ENCODE results near the gene DNAJB5. TPM values are rescaled to one million over a fixed set of nuclear protein-coding genes. Genes with fewer than 3 reads are reported as not detected.
A peak's percentile ranks its signal among the peaks of the same experiment; 100 is the strongest.
"Not testable (repeated sequence)": the region's sequence is repeated elsewhere in the genome, so short reads cannot be mapped to it uniquely, and the experiment has no call there.

The DNAJB5 gene
- total RNA-seq = 10 to 100 TPM; 34.9 to 82.4 TPM

- Histone ChIP-seq H3K36me3 (no peaks in the 10 kb centered on the region), H3K27ac (peak within 1 kb of the TSS; percentile 99 to 100), H3K4me1 (peaks cover 3 to 54% of the 10 kb centered on the region in 2 donors), H3K27me3 (no peaks in the 10 kb centered on the region), H3K4me3 (peak within 1 kb of the TSS; percentile 93 to 98), H3K9me3 (no peaks in the 10 kb centered on the region)
- no peak for TF ChIP-seq CTCF (IDR thresholded peaks at IDR 0.05)
- DNase-seq (ENCODE audit: low spot score) = peak; percentile 100
These were observed at the start of gene DNAJB5 for GRCh38 chr9:34989003-34989945. DNAJB5 (plus strand) TSS chr9:34989745; CDS start chr9:34990631, 886 bp downstream.

- H3K4me3 ChIP-seq; H3K27me3 ChIP-seq; H3K4me1 ChIP-seq; H3K27ac ChIP-seq; DNase-seq (ENCODE audit: low spot score); H3K9me3 ChIP-seq; H3K36me3 ChIP-seq: not testable (repeated sequence)
These were observed 49.6 kb upstream of the DNAJB5 start for GRCh38 chr9:34939989-34940388.

GRCh38 chr9:34948451-34948850, 41.1 kb upstream of the DNAJB5 start:
- no peaks in the 10 kb centered on the region for H3K36me3 ChIP-seq
- peaks cover 0 to 3% of the 10 kb centered on the region in 2 donors for H3K9me3 ChIP-seq
- H3K4me3 ChIP-seq = no peak overlapping the region
- H3K27ac ChIP-seq = no peak overlapping the region
- H3K4me1 ChIP-seq = no peaks in the 10 kb centered on the region
- no peaks in the 10 kb centered on the region for H3K27me3 ChIP-seq
- TF ChIP-seq CTCF (IDR thresholded peaks at IDR 0.05) = no peak
- no peak for DNase-seq (ENCODE audit: low spot score)

GRCh38 chr9:34954225-34954624, 35.3 kb upstream of the DNAJB5 start:
- Histone ChIP-seq H3K9me3 (peaks cover 0 to 3% of the 10 kb centered on the region in 2 donors), H3K4me1 (peaks cover 0 to 15% of the 10 kb centered on the region in 2 donors), H3K27me3 (no peaks in the 10 kb centered on the region), H3K36me3 (no peaks in the 10 kb centered on the region), H3K27ac (no peak overlapping the region), H3K4me3 (no peak overlapping the region)
- no peak for DNase-seq (ENCODE audit: low spot score)
- TF ChIP-seq CTCF (IDR thresholded peaks at IDR 0.05) = no peak

GRCh38 chr9:34956066-34956465, 33.5 kb upstream of the DNAJB5 start:
- H3K27me3 ChIP-seq; DNase-seq (ENCODE audit: low spot score); H3K9me3 ChIP-seq: not testable (repeated sequence)

GRCh38 chr9:34956648-34957047, 32.9 kb upstream of the DNAJB5 start:
- no peak overlapping the region for H3K4me3 ChIP-seq
- H3K9me3 ChIP-seq = peaks cover 0 to 3% of the 10 kb centered on the region in 2 donors
- H3K27ac ChIP-seq = no peak overlapping the region
- TF ChIP-seq CTCF (IDR thresholded peaks at IDR 0.05) = no peak
- no peak for DNase-seq (ENCODE audit: low spot score)
- H3K4me1 ChIP-seq = peaks cover 0 to 15% of the 10 kb centered on the region in 2 donors
- H3K36me3 ChIP-seq = no peaks in the 10 kb centered on the region
- H3K27me3 ChIP-seq = no peaks in the 10 kb centered on the region

More at GRCh38 chr9:34956066-34956465, 33.5 kb upstream of the DNAJB5 start:
- H3K4me1 ChIP-seq = peaks cover 0 to 15% of the 10 kb centered on the region in 2 donors
- H3K36me3 ChIP-seq, H3K4me3 ChIP-seq, H3K27ac ChIP-seq: not testable (repeated sequence)

All from right atrium auricular region (tissue), 2 donors.